ENCODE results near the gene NTN3. TPM values are rescaled to one million over a fixed set of nuclear protein-coding genes. Genes with fewer than 3 reads are reported as not detected.

Gene NTN3
- total RNA-seq, 1 donor: 0.36 TPM

- H3K27me3 ChIP-seq (ENCODE audit: insufficient read depth, low read length): no peaks in the 10 kb centered on the region
- no peaks in the 10 kb centered on the region for H3K9me3 ChIP-seq (ENCODE audit: low read depth, low read length)
- H3K4me1 ChIP-seq (ENCODE audit: insufficient read depth, low read length): peaks cover 44% of the 10 kb centered on the region
- H3K4me2 ChIP-seq (ENCODE audit: insufficient read depth, low read length): peak overlapping the region; percentile 99
- no peak overlapping the region for H2AFZ ChIP-seq (ENCODE audit: low read length)
- peak overlapping the region; percentile 93 for H3K27ac ChIP-seq (ENCODE audit: low read depth, low read length)
- no peak for TF ChIP-seq CTCF (IDR thresholded peaks at IDR 0.05; ENCODE audit: extremely low read depth, low read depth, low read length)
- H3K36me3 ChIP-seq (ENCODE audit: insufficient read depth, low read length): peaks cover 9% of the 10 kb centered on the region
- peaks cover 61% of the 10 kb centered on the region for H3K79me2 ChIP-seq (ENCODE audit: insufficient read depth, low read length)
- H4K20me1 ChIP-seq (ENCODE audit: insufficient read depth, low read length): peaks cover 52% of the 10 kb centered on the region
- peak; percentile 92 for DNase-seq (ENCODE audit: insufficient read length, low spot score, missing footprints)
- H3K4me3 ChIP-seq (ENCODE audit: insufficient read depth, low read length): peak overlapping the region; percentile 98
These were observed 44.2 kb downstream of the NTN3 start for GRCh38 chr16:2515180-2515851.

GRCh38 chr16:2516391-2517240 is 45.5 kb downstream of the NTN3 start:
- H4K20me1 ChIP-seq (ENCODE audit: insufficient read depth, low read length): peaks cover 57% of the 10 kb centered on the region
- no peak overlapping the region for H2AFZ ChIP-seq (ENCODE audit: low read length)
- H3K4me1 ChIP-seq (ENCODE audit: insufficient read depth, low read length): peaks cover 46% of the 10 kb centered on the region
- no peaks in the 10 kb centered on the region for H3K9me3 ChIP-seq (ENCODE audit: low read depth, low read length)
- H3K27ac ChIP-seq (ENCODE audit: low read depth, low read length): peak overlapping the region; percentile 41
- H3K79me2 ChIP-seq (ENCODE audit: insufficient read depth, low read length): peaks cover 72% of the 10 kb centered on the region
- H3K4me3 ChIP-seq (ENCODE audit: insufficient read depth, low read length): peak overlapping the region; percentile 30
- TF ChIP-seq CTCF (IDR thresholded peaks at IDR 0.05; ENCODE audit: extremely low read depth, low read depth, low read length): no peak
- DNase-seq (ENCODE audit: insufficient read length, low spot score, missing footprints): peak; percentile 95
- H3K27me3 ChIP-seq (ENCODE audit: insufficient read depth, low read length): no peaks in the 10 kb centered on the region
- H3K4me2 ChIP-seq (ENCODE audit: insufficient read depth, low read length): peak overlapping the region; percentile 99
- H3K36me3 ChIP-seq (ENCODE audit: insufficient read depth, low read length): peaks cover 9% of the 10 kb centered on the region

- H3K4me3 ChIP-seq (ENCODE audit: insufficient read depth, low read length): no peak overlapping the region
- H3K79me2 ChIP-seq (ENCODE audit: insufficient read depth, low read length): peaks cover 84% of the 10 kb centered on the region
- H3K27ac ChIP-seq (ENCODE audit: low read depth, low read length): no peak overlapping the region
- H3K4me1 ChIP-seq (ENCODE audit: insufficient read depth, low read length): peaks cover 41% of the 10 kb centered on the region
- no peak overlapping the region for H2AFZ ChIP-seq (ENCODE audit: low read length)
- H4K20me1 ChIP-seq (ENCODE audit: insufficient read depth, low read length): peaks cover 58% of the 10 kb centered on the region
- TF ChIP-seq CTCF (IDR thresholded peaks at IDR 0.05; ENCODE audit: extremely low read depth, low read depth, low read length): no peak
- H3K9me3 ChIP-seq (ENCODE audit: low read depth, low read length): no peaks in the 10 kb centered on the region
- DNase-seq (ENCODE audit: insufficient read length, low spot score, missing footprints): peak; percentile 42
- H3K27me3 ChIP-seq (ENCODE audit: insufficient read depth, low read length): no peaks in the 10 kb centered on the region
- peaks cover 11% of the 10 kb centered on the region for H3K36me3 ChIP-seq (ENCODE audit: insufficient read depth, low read length)
- no peak overlapping the region for H3K4me2 ChIP-seq (ENCODE audit: insufficient read depth, low read length)
These were observed 47.0 kb downstream of the NTN3 start for GRCh38 chr16:2517954-2518605.
